Parathyroid adenoma (tissue), 2 donors: ENCODE data around the gene CCKAR.

ENCODE experiments used
- H2AFZ ChIP-seq: fragments of 300-600 bp; sonication (generic); one replicate; pipeline ENCODE4 v1.7.0; 2017; ENCODE audit warnings: antibody characterized with exemption, mild to moderate bottlenecking
- H3K27ac ChIP-seq: fragments of 300-600 bp; sonication (generic); one replicate; pipeline ENCODE4 v1.7.0; 2017
- H3K27me3 ChIP-seq: fragments of 300-600 bp; sonication (generic); one replicate; pipeline ENCODE4 v1.7.0; 2017; ENCODE audit warnings: low read length; ENCODE audit not compliant: control insufficient read depth, insufficient read depth
- H3K36me3 ChIP-seq: fragments of 300-600 bp; sonication (generic); one replicate; pipeline ENCODE4 v1.7.0; 2017; ENCODE audit warnings: low read length; ENCODE audit not compliant: control insufficient read depth, insufficient read depth
- H3K4me1 ChIP-seq: fragments of 300-600 bp; sonication (generic); one replicate; pipeline ENCODE4 v1.7.0; 2017; ENCODE audit warnings: control low read depth
- H3K4me2 ChIP-seq: fragments of 300-600 bp; sonication (generic); one replicate; pipeline ENCODE4 v1.7.0; 2017; ENCODE audit warnings: low read length
- H3K4me3 ChIP-seq: fragments of 300-600 bp; sonication (generic); one replicate; pipeline ENCODE4 v1.7.0; 2017; ENCODE audit warnings: low read depth, low read length
- H3K79me2 ChIP-seq: fragments of 300-600 bp; sonication (generic); one replicate; pipeline ENCODE4 v1.7.0; 2017; ENCODE audit warnings: control low read depth
- H3K9ac ChIP-seq: fragments of 300-600 bp; sonication (generic); one replicate; pipeline ENCODE4 v1.7.0; 2017; ENCODE audit warnings: mild to moderate bottlenecking
- H3K9me3 ChIP-seq: fragments of 300-600 bp; sonication (generic); one replicate; pipeline ENCODE4 v1.7.0; 2017; ENCODE audit warnings: low read length; ENCODE audit not compliant: control insufficient read depth
- CTCF ChIP-seq: fragments of 300-600 bp; sonication (generic); IDR thresholded peaks from one replicate; pipeline ENCODE4 v1.7.0; 2017; ENCODE audit warnings: antibody characterized with exemption, mild to moderate bottlenecking
- donor health status: primary hyperparathyroidism.

Gene CCKAR

DNA sequence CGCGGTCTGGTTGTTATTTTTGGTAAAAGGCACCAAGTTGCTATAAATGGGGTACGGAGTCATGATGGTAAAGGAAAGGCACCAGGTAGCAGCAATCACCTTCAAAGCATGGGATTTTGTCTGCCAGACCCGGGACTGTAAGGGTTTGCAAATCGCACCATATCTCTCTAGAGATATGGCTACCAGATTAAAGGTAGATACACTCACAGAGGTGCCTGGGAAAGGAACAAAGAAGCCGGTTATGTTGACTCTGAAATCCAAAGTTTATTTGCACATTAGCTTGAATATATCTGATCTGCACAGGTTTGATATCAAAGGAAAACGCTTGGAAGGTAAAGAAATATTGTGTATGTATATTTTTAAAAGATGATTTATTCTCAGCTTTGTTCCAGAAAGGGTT lies 4.6 kb downstream of the CCKAR start:
- no peak overlapping the region for H3K9ac ChIP-seq
- no peak overlapping the region for H3K4me2 ChIP-seq
- TF ChIP-seq CTCF, result no peak
- no peaks in the 10 kb centered on the region for H3K9me3 ChIP-seq
- H3K27ac ChIP-seq, result no peak overlapping the region
- no peaks in the 10 kb centered on the region for H3K79me2 ChIP-seq
- H3K36me3 ChIP-seq, result no peaks in the 10 kb centered on the region
- no peak overlapping the region for H2AFZ ChIP-seq
- no peaks in the 10 kb centered on the region for H3K27me3 ChIP-seq
- H3K4me1 ChIP-seq, result no peaks in the 10 kb centered on the region
- no peak overlapping the region for H3K4me3 ChIP-seq

- H3K4me2 ChIP-seq, result no peak overlapping the region
- no peaks in the 10 kb centered on the region for H3K4me1 ChIP-seq
- H3K9ac ChIP-seq, result no peak overlapping the region
- H3K4me3 ChIP-seq, result no peak overlapping the region
- no peaks in the 10 kb centered on the region for H3K27me3 ChIP-seq
- no peak for TF ChIP-seq CTCF
- H3K36me3 ChIP-seq, result no peaks in the 10 kb centered on the region
- H3K27ac ChIP-seq, result no peak overlapping the region
- no peak overlapping the region for H2AFZ ChIP-seq
- H3K79me2 ChIP-seq, result no peaks in the 10 kb centered on the region
- no peaks in the 10 kb centered on the region for H3K9me3 ChIP-seq
These were observed 5.8 kb downstream of the CCKAR start for GRCh38 chr4:26484516-26484915.

DNA sequence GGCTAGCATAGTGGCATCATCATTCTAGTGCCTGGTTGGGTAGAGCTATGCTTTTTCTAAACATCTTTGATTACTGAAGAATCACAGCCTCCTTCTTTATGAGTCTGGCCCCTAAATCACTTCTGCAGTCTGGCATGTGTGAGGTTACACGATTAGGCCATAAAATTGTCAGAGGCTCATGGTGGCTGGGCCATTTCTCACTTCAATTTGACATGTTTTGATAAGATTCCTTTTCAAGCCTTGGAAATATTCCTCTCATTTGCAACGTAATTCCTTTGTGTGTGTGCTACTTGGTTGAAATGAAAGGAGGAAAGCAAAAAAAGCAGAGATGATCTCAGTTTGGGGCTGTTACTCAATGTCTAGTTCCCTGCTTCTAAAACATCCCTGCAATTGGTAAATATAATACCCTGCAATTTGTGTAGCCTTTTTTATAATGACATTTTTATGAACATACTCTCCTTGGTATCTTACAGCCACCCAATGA lies 6.2 kb downstream of the CCKAR start:
- Histone ChIP-seq H3K4me1 (no peaks in the 10 kb centered on the region), H3K27ac (no peak overlapping the region), H3K79me2 (no peaks in the 10 kb centered on the region), H3K9me3 (no peaks in the 10 kb centered on the region), H3K36me3 (no peaks in the 10 kb centered on the region), H3K4me2 (no peak overlapping the region), H3K27me3 (no peaks in the 10 kb centered on the region), H2AFZ (no peak overlapping the region), H3K4me3 (no peak overlapping the region), H3K9ac (no peak overlapping the region)
- no peak for TF ChIP-seq CTCF

- no peaks in the 10 kb centered on the region for H3K36me3 ChIP-seq
- H3K79me2 ChIP-seq, result no peaks in the 10 kb centered on the region
- H3K9me3 ChIP-seq, result no peaks in the 10 kb centered on the region
- no peak overlapping the region for H3K27ac ChIP-seq
- no peak for TF ChIP-seq CTCF
- H3K9ac ChIP-seq, result no peak overlapping the region
- H3K4me2 ChIP-seq, result no peak overlapping the region
- H2AFZ ChIP-seq, result no peak overlapping the region
- no peaks in the 10 kb centered on the region for H3K27me3 ChIP-seq
- no peaks in the 10 kb centered on the region for H3K4me1 ChIP-seq
- H3K4me3 ChIP-seq, result no peak overlapping the region
These were observed 7.5 kb downstream of the CCKAR start for GRCh38 chr4:26482508-26483462.
